ENCODE results near the gene ARPC1B.

DNA sequence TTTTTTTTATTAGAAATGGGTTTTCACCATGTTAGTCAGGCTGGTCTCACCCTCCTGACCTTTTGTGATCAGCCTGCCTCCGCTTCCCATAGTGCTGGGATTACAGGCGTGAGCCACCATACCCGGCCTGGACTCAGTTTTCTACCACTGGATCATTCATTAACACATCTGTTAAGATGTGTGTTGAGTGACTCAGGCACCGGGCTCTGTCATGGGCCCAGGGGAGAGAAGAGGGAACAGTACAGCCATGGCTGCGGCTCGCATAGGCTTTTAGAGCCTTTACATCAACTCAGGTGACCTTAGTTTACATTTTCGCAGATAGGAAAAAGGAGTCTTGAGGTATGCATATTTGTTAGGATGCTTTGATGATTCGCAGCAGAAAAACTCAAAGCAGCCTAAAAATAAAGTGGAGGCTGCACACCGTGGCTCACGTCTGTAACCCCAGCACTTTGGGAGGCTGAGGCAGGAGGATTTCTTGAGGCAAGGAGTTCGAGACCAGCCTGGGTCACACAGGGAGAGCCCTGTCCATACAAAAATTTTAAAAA, 3.1 kb upstream of the ARPC1B start:
- TF ChIP-seq EZH2phosphoT487 (IDR thresholded peaks at IDR 0.05; ENCODE audit: insufficient read depth, low read depth) (no peak), EZH2 (IDR thresholded peaks at IDR 0.05; ENCODE audit: insufficient read depth, poor library complexity, severe bottlenecking) (no peak)
